HG03060 (cell line): ENCODE data around the gene LHFPL3.

Source experiments
- ATAC-seq: cut with Tn5 transposase; IDR thresholded peaks from one replicate; pipeline ENCODE4 v1.9.1; 2021; ENCODE audit warnings: low read depth, moderate number of reproducible peaks; ENCODE audit not compliant: unreplicated experiment

The LHFPL3 gene

GRCh38 chr7:104367926-104368325 lies 39.5 kb downstream of the LHFPL3 start:
- ATAC-seq = no peak

GRCh38 chr7:104371216-104371979 lies 43.0 kb downstream of the LHFPL3 start:
- no peak for ATAC-seq

- ATAC-seq = no peak
These were observed 43.6 kb downstream of the LHFPL3 start for GRCh38 chr7:104371980-104372357.

GRCh38 chr7:104382616-104383015 lies 54.2 kb downstream of the LHFPL3 start:
- no peak for ATAC-seq

- no peak for ATAC-seq
These were observed 58.5 kb downstream of the LHFPL3 start for GRCh38 chr7:104386943-104387342.

GRCh38 chr7:104388222-104388621 lies 59.8 kb downstream of the LHFPL3 start:
- no peak for ATAC-seq

- no peak for ATAC-seq
These were observed 66.8 kb downstream of the LHFPL3 start for GRCh38 chr7:104395162-104395561.

GRCh38 chr7:104397442-104397841 lies 69.0 kb downstream of the LHFPL3 start:
- ATAC-seq = no peak

- ATAC-seq = no peak
These were observed 80.0 kb downstream of the LHFPL3 start for GRCh38 chr7:104408371-104408770.

GRCh38 chr7:104410742-104411141 lies 82.3 kb downstream of the LHFPL3 start:
- ATAC-seq = no peak

- ATAC-seq = no peak
These were observed 84.5 kb downstream of the LHFPL3 start for GRCh38 chr7:104412911-104413310.

GRCh38 chr7:104414216-104414615 lies 85.8 kb downstream of the LHFPL3 start:
- no peak for ATAC-seq

GRCh38 chr7:104415700-104416099 lies 87.3 kb downstream of the LHFPL3 start:
- no peak for ATAC-seq

GRCh38 chr7:104416866-104417393 lies 88.5 kb downstream of the LHFPL3 start:
- no peak for ATAC-seq

GRCh38 chr7:104431930-104432329 lies 103.5 kb downstream of the LHFPL3 start:
- ATAC-seq = no peak

- ATAC-seq = no peak
These were observed 105.7 kb downstream of the LHFPL3 start for GRCh38 chr7:104434129-104434528.

GRCh38 chr7:104442481-104442880 lies 114.1 kb downstream of the LHFPL3 start:
- no peak for ATAC-seq

- ATAC-seq = no peak
These were observed 115.6 kb downstream of the LHFPL3 start for GRCh38 chr7:104444017-104444416.

- no peak for ATAC-seq
These were observed 117.0 kb downstream of the LHFPL3 start for GRCh38 chr7:104445393-104445792.

- ATAC-seq = no peak
These were observed 122.5 kb downstream of the LHFPL3 start for GRCh38 chr7:104450861-104451260.

- ATAC-seq = no peak
These were observed 124.8 kb downstream of the LHFPL3 start for GRCh38 chr7:104453190-104453589.

GRCh38 chr7:104458875-104459274 lies 130.5 kb downstream of the LHFPL3 start:
- ATAC-seq = no peak
